Measurements from ENCODE around the gene FXYD4. TPM values are rescaled to one million over a fixed set of nuclear protein-coding genes. Genes with fewer than 3 reads are reported as not detected.

FXYD4 gene
- total RNA-seq, 6 experiments from 2014 or later, result not detected

DNA sequence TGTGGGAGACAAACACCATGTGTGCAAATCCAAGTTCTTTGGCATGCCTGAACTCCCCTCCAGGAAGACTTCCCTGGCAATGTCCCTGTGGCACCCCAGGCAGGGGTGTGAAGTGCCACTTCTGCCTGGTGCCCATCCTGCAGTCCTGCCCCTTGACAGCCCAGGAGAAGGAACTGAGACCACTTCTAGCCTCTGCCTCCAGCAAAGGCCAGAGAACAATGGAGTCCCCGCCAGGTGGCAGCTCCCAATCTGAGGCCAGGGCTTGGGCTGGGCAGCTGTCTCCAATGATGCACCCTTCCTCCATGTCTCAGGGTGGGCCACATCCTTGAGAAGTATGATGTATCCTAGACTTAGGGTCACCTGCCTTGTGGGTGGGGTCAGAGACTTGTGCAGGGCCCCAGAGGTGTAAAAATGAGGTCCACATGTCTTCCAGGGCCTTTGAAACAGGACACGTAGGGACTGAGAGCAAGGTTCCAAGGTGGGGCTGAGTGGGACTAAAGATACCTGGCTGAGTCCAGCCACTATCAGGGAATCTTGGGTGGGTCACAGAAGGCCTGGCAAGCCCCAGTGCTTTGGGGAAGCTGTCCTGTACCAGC, 5.5 kb downstream of the FXYD4 start:
- no peak for TF ChIP-seq POLR2A (IDR thresholded peaks at IDR 0.05)
- TF ChIP-seq, protein P1, sequence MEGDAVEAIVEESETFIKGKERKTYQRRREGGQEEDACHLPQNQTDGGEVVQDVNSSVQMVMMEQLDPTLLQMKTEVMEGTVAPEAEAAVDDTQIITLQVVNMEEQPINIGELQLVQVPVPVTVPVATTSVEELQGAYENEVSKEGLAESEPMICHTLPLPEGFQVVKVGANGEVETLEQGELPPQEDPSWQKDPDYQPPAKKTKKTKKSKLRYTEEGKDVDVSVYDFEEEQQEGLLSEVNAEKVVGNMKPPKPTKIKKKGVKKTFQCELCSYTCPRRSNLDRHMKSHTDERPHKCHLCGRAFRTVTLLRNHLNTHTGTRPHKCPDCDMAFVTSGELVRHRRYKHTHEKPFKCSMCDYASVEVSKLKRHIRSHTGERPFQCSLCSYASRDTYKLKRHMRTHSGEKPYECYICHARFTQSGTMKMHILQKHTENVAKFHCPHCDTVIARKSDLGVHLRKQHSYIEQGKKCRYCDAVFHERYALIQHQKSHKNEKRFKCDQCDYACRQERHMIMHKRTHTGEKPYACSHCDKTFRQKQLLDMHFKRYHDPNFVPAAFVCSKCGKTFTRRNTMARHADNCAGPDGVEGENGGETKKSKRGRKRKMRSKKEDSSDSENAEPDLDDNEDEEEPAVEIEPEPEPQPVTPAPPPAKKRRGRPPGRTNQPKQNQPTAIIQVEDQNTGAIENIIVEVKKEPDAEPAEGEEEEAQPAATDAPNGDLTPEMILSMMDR (IDR thresholded peaks at IDR 0.05), result no peak
- WGBS (ENCODE audit: insufficient coverage, low coverage, low lambda C conversion rate, missing lambda C conversion rate), result no CpG with 5 or more reads among the region's 2 CpGs
- H3K36me3 ChIP-seq, result no peaks in the 10 kb centered on the region
- no peak overlapping the region for H3K27ac ChIP-seq
- ATAC-seq, result no peak
- no peaks in the 10 kb centered on the region for H3K9me3 ChIP-seq
- no peak overlapping the region for H3K4me3 ChIP-seq
- DNase-seq, result peak in 1 of 3 donors; percentile 33
- no peaks in the 10 kb centered on the region for H3K27me3 ChIP-seq
- H3K4me1 ChIP-seq, result no peaks in the 10 kb centered on the region
- intact Hi-C loops (cut with DNase I), result no loop called here

DNA sequence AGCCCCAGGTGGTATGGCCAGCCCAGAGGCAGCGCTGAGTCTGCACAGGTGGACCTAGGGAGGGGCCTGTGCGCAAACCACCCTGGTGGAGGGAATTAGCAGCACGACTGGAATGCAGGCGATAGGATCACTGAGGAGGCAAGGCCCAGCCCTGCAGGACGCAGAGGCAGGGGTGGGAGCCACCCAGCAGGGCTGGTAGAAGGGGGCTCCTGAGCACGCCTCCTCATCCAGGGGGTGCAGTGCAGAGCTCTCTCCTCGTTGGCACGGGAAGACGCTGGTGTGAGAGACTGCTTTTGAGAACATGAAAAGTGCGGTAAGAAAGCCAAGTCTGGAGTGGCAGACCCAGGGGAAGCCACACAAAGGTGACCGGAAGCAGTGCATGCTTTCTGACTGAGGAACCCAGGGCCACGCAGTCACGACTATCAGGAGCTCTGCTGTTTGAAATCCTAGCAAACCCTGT, 6.0 kb downstream of the FXYD4 start:
- TF ChIP-seq, protein P1 (IDR thresholded peaks at IDR 0.05), result no peak
- no peak for TF ChIP-seq POLR2A (IDR thresholded peaks at IDR 0.05)
- H3K4me1 ChIP-seq, result no peaks in the 10 kb centered on the region
- no peak overlapping the region for H3K4me3 ChIP-seq
- no peaks in the 10 kb centered on the region for H3K36me3 ChIP-seq
- no peaks in the 10 kb centered on the region for H3K27me3 ChIP-seq
- WGBS (ENCODE audit: insufficient coverage, low coverage, low lambda C conversion rate, missing lambda C conversion rate), result 86% methylated on average over 6 of the region's 13 CpGs
- peak in 1 of 4 donors; percentile 29 for ATAC-seq
- peak in 1 of 3 donors; percentile 39 for DNase-seq
- no peak overlapping the region for H3K27ac ChIP-seq
- intact Hi-C loops (cut with DNase I), result no loop called here
- H3K9me3 ChIP-seq, result no peaks in the 10 kb centered on the region

DNA sequence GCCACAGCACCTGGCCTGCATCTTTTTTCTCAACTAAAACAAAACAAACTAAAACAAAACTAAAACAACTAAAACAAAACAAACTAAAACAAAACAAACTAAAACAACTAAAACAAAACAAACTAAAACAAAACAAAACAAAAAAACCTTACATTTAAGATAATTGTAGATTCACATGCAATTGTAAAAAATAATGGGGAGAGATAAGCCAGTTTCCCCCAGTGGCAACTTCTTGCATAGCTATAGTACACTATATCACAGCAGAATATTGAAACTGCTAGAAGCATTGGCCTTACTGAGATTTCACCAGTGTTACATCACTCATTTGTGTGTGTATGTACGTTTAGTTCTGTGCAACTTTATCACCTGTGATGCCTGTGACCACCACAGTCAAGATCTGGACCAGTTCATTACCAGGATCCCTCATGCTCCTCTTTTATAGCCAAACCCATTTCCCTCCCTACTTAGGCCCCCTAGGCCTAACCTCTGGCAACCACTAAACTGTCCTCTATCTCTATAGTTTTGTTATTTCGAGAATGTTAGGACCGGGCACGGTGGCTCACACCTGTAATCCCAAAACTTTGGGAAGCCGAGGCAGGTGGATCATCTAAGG, 9.3 kb downstream of the FXYD4 start:
- peak in 1 of 4 donors; percentile 25 for ATAC-seq
- intact Hi-C loops (cut with DNase I), result no loop called here
- H3K4me3 ChIP-seq, result no peak overlapping the region
- no peaks in the 10 kb centered on the region for H3K9me3 ChIP-seq
- peaks cover 0 to 4% (median 1%) of the 10 kb centered on the region in 4 donors for H3K36me3 ChIP-seq
- H3K27me3 ChIP-seq, result no peaks in the 10 kb centered on the region
- H3K4me1 ChIP-seq, result no peaks in the 10 kb centered on the region
- DNase-seq, result no peak
- no peak for TF ChIP-seq POLR2A (IDR thresholded peaks at IDR 0.05)
- TF ChIP-seq, protein P1 (IDR thresholded peaks at IDR 0.05), result peak in 1 of 4 donors; percentile 21
- WGBS (ENCODE audit: insufficient coverage, low coverage, low lambda C conversion rate, missing lambda C conversion rate), result 70% methylated on average over 5 of the region's 5 CpGs
- H3K27ac ChIP-seq, result no peak overlapping the region

DNA sequence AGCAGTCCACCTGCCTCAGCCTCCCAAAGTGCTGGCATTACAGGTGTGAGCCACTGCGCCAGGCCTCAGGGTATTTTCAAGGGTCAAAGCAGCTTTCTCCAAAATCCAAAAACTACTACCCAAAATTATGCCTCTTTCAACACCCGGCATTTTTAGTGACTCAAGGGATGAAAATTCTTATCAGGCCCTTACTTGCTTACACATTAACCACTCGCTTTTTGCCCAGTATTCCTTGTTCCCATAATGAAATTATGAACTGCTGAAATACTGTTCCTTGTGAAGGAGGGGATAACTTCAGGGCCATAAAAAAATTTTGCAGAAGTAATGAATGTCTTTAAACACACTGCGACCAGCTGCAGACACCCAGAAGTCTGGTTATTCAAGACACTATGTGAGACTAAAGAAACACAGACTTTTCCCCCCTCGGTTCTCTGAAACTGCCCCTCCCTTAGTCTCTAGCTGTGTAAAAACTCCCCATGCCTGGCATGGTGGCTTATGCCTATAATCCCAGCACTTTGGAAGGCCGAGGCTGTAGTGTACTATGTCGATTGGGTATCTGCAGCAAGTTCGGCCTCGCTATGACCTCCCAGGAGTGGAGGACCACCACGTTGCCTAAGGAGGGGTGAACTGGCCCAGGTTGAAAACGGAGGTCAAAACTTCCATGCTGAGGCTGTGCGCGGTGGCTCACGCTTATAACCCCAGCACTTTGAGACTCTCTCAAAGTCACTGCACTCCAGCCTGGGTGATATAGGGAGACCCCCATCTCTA, 12.0 kb downstream of the FXYD4 start:
- no peak for TF ChIP-seq POLR2A (IDR thresholded peaks at IDR 0.05)
- TF ChIP-seq, protein P1 (IDR thresholded peaks at IDR 0.05), result no peak
- Histone ChIP-seq H3K36me3 (peaks cover 9 to 30% (median 23%) of the 10 kb centered on the region in 4 donors), H3K27ac (no peak overlapping the region), H3K4me3 (no peak overlapping the region), H3K4me1 (no peaks in the 10 kb centered on the region), H3K9me3 (no peaks in the 10 kb centered on the region), H3K27me3 (no peaks in the 10 kb centered on the region)
- ATAC-seq, result peak in 2 of 4 donors; percentile 21 to 24
- intact Hi-C loops (cut with DNase I), result no loop called here
- WGBS (ENCODE audit: insufficient coverage, low coverage, low lambda C conversion rate, missing lambda C conversion rate), result 58% methylated on average over 10 of the region's 14 CpGs
- peak in 1 of 3 donors; percentile 26 for DNase-seq
